Breast epithelium (tissue), 3 donors: ENCODE results near the gene MALRD1.

Experiments
- POLR2A ChIP-seq: fragments of 450-650 bp; IDR thresholded peaks from one replicate; pipeline ENCODE4 v1.6.1; 2016; ENCODE audit warnings: antibody characterized with exemption, mild to moderate bottlenecking, moderate library complexity
- POLR2AphosphoS5 ChIP-seq, 3 donors: sonication (generic); formaldehyde crosslinking; IDR thresholded peaks; one replicate each; pipeline ENCODE4 v1.6.1; 2017; ENCODE audit warnings: antibody characterized with exemption in 3 of 3
- TF ChIP-seq, protein P1 (sequence below), 3 donors: fragments of 450-650 bp; IDR thresholded peaks; one replicate each; pipeline ENCODE4 v1.5.1; 2016 to 2017; ENCODE audit warnings: antibody characterized with exemption in 3 of 3, mild to moderate bottlenecking in 3 of 3, moderate library complexity in 3 of 3

DNA sequence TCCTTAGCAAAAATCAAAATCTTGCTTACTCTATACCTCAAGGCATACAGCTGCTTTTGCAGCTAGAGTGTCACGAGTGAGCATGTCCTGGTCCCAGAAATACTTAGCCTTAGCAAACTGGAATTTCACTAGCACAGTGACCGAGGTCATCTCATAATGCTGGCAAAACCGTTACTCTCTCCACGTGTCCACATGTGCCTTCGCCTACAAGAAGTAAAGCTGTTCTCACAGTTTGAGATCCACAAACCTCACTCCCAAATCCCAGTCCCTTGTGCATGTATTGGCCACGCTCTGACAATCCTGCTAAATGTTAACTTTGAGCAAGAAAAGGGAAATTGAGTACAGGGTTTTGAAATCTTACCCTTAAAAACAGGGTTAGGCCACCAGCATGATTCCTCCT lies 656.6 kb downstream of the MALRD1 start:
- TF ChIP-seq, protein P1, sequence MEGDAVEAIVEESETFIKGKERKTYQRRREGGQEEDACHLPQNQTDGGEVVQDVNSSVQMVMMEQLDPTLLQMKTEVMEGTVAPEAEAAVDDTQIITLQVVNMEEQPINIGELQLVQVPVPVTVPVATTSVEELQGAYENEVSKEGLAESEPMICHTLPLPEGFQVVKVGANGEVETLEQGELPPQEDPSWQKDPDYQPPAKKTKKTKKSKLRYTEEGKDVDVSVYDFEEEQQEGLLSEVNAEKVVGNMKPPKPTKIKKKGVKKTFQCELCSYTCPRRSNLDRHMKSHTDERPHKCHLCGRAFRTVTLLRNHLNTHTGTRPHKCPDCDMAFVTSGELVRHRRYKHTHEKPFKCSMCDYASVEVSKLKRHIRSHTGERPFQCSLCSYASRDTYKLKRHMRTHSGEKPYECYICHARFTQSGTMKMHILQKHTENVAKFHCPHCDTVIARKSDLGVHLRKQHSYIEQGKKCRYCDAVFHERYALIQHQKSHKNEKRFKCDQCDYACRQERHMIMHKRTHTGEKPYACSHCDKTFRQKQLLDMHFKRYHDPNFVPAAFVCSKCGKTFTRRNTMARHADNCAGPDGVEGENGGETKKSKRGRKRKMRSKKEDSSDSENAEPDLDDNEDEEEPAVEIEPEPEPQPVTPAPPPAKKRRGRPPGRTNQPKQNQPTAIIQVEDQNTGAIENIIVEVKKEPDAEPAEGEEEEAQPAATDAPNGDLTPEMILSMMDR (IDR thresholded peaks at IDR 0.05), result no peak
- TF ChIP-seq POLR2A, result no peak
- TF ChIP-seq POLR2AphosphoS5 (IDR thresholded peaks at IDR 0.05), result no peak
